B cell (primary cell): ENCODE measurements around the gene HES2.
"Not testable (repeated sequence)": the region's sequence is repeated elsewhere in the genome, so short reads cannot be mapped to it uniquely, and the experiment has no call there.

Experiments used
- CTCF ChIP-seq: fragments of 200-600 bp; IDR thresholded peaks from one replicate; pipeline ENCODE4 v1.8.0; 2022; ENCODE audit warnings: antibody characterized with exemption, mild to moderate bottlenecking
- EZH2 ChIP-seq: IDR thresholded peaks from 2 replicates; pipeline ENCODE4 v1.6.1; 2012; ENCODE audit warnings: borderline replicate concordance, low read depth, mild to moderate bottlenecking, moderate library complexity, low read length; ENCODE audit not compliant: insufficient read depth, poor library complexity, severe bottlenecking

GRCh38 chr1:6450486-6450885 is 30.8 kb upstream of the HES2 start:
- TF ChIP-seq CTCF, EZH2: not testable (repeated sequence)
